Caco-2 (cell line): ENCODE measurements around the gene ZNF326. TPM values are rescaled to one million over a fixed set of nuclear protein-coding genes. Genes with fewer than 3 reads are reported as not detected.

Experiments
- BruUV-seq: library from RNA; stranded (reverse); fragments of 400-500 nt; replicated peaks from 2 replicates; lab custom pipeline; 2021; lab: Mats Ljungman, UMichigan
- CTCF ChIA-PET: fragments of 300-600 bp; sonication (Branson Sonifier 250); formaldehyde crosslinking; loops from one replicate; lab custom pipeline; 2022; ENCODE audit warnings: antibody characterized with exemption; lab: Charles Lee
- POLR2A ChIA-PET: fragments of 300-600 bp; sonication (Branson Sonifier 250); formaldehyde crosslinking; loops from one replicate; lab custom pipeline; 2022; ENCODE audit warnings: antibody characterized with exemption; lab: Charles Lee
- DNase-seq, 2 experiments: peaks; one replicate each; pipeline versions ENCODE4 v3.0.0 to v3.0.0-alpha.2; 2020 to 2022
- H3K27me3 ChIP-seq: replicated peaks from 2 replicates; pipeline ENCODE4 v1.6.0; 2011; ENCODE audit warnings: low read length; ENCODE audit not compliant: control insufficient read depth, insufficient read depth
- H3K36me3 ChIP-seq: 2 replicates; pipeline ENCODE4 v1.5.1; 2011; ENCODE audit warnings: low read length; ENCODE audit not compliant: control insufficient read depth, insufficient read depth
- H3K4me1 ChIP-seq: fragments of 250-450 bp; sonication (Bioruptor Pico); 2 replicates; pipeline ENCODE4 v1.5.1; 2020; ENCODE audit warnings: mild to moderate bottlenecking
- H3K4me3 ChIP-seq: 2 replicates; pipeline ENCODE4 v1.5.1; 2011; ENCODE audit warnings: low read depth, mild to moderate bottlenecking, control low read depth, low read length
- H3K9me3 ChIP-seq: fragments of 250-450 bp; sonication (Bioruptor Pico); 2 replicates; pipeline ENCODE4 v1.5.1; 2020; ENCODE audit warnings: mild to moderate bottlenecking, moderate library complexity
- H3K27ac Mint-ChIP-seq: one replicate; pipeline ENCODE4 v1.8.0; 2022; ENCODE audit warnings: mixed read lengths; ENCODE audit not compliant: unreplicated experiment
- H3K27me3 Mint-ChIP-seq: one replicate; pipeline ENCODE4 v1.8.0; 2022; ENCODE audit warnings: mixed read lengths; ENCODE audit not compliant: insufficient read depth, unreplicated experiment
- H3K36me3 Mint-ChIP-seq: one replicate; pipeline ENCODE4 v1.8.0; 2022; ENCODE audit warnings: mild to moderate bottlenecking, mixed read lengths; ENCODE audit not compliant: insufficient read depth, unreplicated experiment
- H3K4me1 Mint-ChIP-seq: one replicate; pipeline ENCODE4 v1.8.0; 2022; ENCODE audit warnings: low read depth, mixed read lengths; ENCODE audit not compliant: unreplicated experiment
- H3K4me3 Mint-ChIP-seq: one replicate; pipeline ENCODE4 v1.8.0; 2022; ENCODE audit warnings: mild to moderate bottlenecking, moderate library complexity, mixed read lengths; ENCODE audit not compliant: unreplicated experiment
- H3K9me3 Mint-ChIP-seq: one replicate; pipeline ENCODE4 v1.8.0; 2022; ENCODE audit warnings: mixed read lengths; ENCODE audit not compliant: unreplicated experiment
- CTCF ChIP-seq, 2 experiments: fragments of 200-600 bp in 1 of 2; IDR thresholded peaks; 1 replicate in 1 of 2; 2 replicates in 1 of 2; pipeline versions ENCODE4 v1.5.1 to v1.8.0; 2011 to 2022; ENCODE audit warnings: antibody characterized with exemption in 1 of 2, control low read depth in 1 of 2, inconsistent platforms in 1 of 2, low read depth in 1 of 2, low read length in 1 of 2, mild to moderate bottlenecking in 1 of 2, moderate library complexity in 1 of 2; ENCODE audit not compliant: insufficient read depth in 1 of 2, severe bottlenecking in 1 of 2, unreplicated experiment in 1 of 2
- intact Hi-C: fragments of 100-400 bp; cut with micrococcal nuclease; formaldehyde crosslinking; loops from one replicate; pipeline ENCODE4 v1.10.0; 2022; ENCODE audit not compliant: unreplicated experiment
- total RNA-seq: library from RNA; stranded (reverse); gene quantifications from 2 replicates; pipeline ENCODE4 v1.2.3, GENCODE V29; 2022

The ZNF326 gene
- total RNA-seq, 1 experiment from 2014 or later, result 31.7 TPM

- H3K27ac Mint-ChIP-seq, result no peak overlapping the region
- intact Hi-C loops, result no loop called here
- H3K27me3 Mint-ChIP-seq, result no peaks in the 10 kb centered on the region
- no TSS peak for BruUV-seq
- ChIA-PET CTCF (no interaction called here), POLR2A (no interaction called here)
- no peak overlapping the region for H3K4me3 Mint-ChIP-seq
- H3K36me3 ChIP-seq, result no peaks in the 10 kb centered on the region
- H3K9me3 Mint-ChIP-seq, result no peaks in the 10 kb centered on the region
- no peak overlapping the region for H3K4me3 ChIP-seq
- H3K27me3 ChIP-seq, result no peaks in the 10 kb centered on the region
- no peak for DNase-seq
- H3K4me1 ChIP-seq, result peaks cover 7% of the 10 kb centered on the region
- H3K4me1 Mint-ChIP-seq, result peaks cover 11% of the 10 kb centered on the region
- H3K9me3 ChIP-seq, result no peaks in the 10 kb centered on the region
- no peak for TF ChIP-seq CTCF (IDR thresholded peaks at IDR 0.05; ENCODE audit: insufficient read depth in 1 of 2, low read depth in 1 of 2, low read length in 1 of 2, severe bottlenecking in 1 of 2, unreplicated experiment in 1 of 2)
- H3K36me3 Mint-ChIP-seq, result peaks cover 37% of the 10 kb centered on the region
Observed at GRCh38 chr1:90000934-90001676, 6.2 kb downstream of the ZNF326 start.

- Mint-ChIP-seq H3K4me3 (no peak overlapping the region), H3K27ac (no peak overlapping the region), H3K27me3 (no peaks in the 10 kb centered on the region), H3K4me1 (no peaks in the 10 kb centered on the region), H3K36me3 (peaks cover 52% of the 10 kb centered on the region), H3K9me3 (no peaks in the 10 kb centered on the region)
- POLR2A ChIA-PET, result interaction anchor here (0.6 kb wide), 1 partner anchor 186 kb away, joined by 3 read pairs; no protein-coding TSS in a partner anchor
- H3K4me3 ChIP-seq, result no peak overlapping the region
- no peak for DNase-seq
- no peaks in the 10 kb centered on the region for H3K27me3 ChIP-seq
- no peaks in the 10 kb centered on the region for H3K4me1 ChIP-seq
- no peak for TF ChIP-seq CTCF (IDR thresholded peaks at IDR 0.05; ENCODE audit: insufficient read depth in 1 of 2, low read depth in 1 of 2, low read length in 1 of 2, severe bottlenecking in 1 of 2, unreplicated experiment in 1 of 2)
- H3K9me3 ChIP-seq, result no peaks in the 10 kb centered on the region
- BruUV-seq, result no TSS peak
- intact Hi-C loops, result no loop called here
- no peaks in the 10 kb centered on the region; the same call in 1 of the 2 replicates for H3K36me3 ChIP-seq
- CTCF ChIA-PET, result no interaction called here
Observed at GRCh38 chr1:90007979-90008404, 13.1 kb downstream of the ZNF326 start.

GRCh38 chr1:90012300-90012699, 17.4 kb downstream of the ZNF326 start:
- Mint-ChIP-seq H3K9me3 (no peaks in the 10 kb centered on the region), H3K36me3 (peaks cover 58% of the 10 kb centered on the region), H3K27me3 (no peaks in the 10 kb centered on the region), H3K4me3 (no peak overlapping the region), H3K4me1 (no peaks in the 10 kb centered on the region), H3K27ac (no peak overlapping the region)
- TF ChIP-seq CTCF (IDR thresholded peaks at IDR 0.05; ENCODE audit: insufficient read depth in 1 of 2, low read depth in 1 of 2, low read length in 1 of 2, severe bottlenecking in 1 of 2, unreplicated experiment in 1 of 2), result no peak
- no TSS peak for BruUV-seq
- Histone ChIP-seq H3K4me3 (no peak overlapping the region), H3K4me1 (no peaks in the 10 kb centered on the region), H3K9me3 (no peaks in the 10 kb centered on the region), H3K27me3 (no peaks in the 10 kb centered on the region), H3K36me3 (no peaks in the 10 kb centered on the region; the same call in 1 of the 2 replicates)
- intact Hi-C loops, result no loop called here
- DNase-seq, result no peak
- CTCF ChIA-PET, result no interaction called here
- POLR2A ChIA-PET, result no interaction called here
